Measurements from ENCODE around the gene IL1RAPL2.

IL1RAPL2 gene

GRCh38 chrX:105219454-105220401 is 653.7 kb downstream of the IL1RAPL2 start:
- peaks cover 31% of the 10 kb centered on the region for H3K9me3 Mint-ChIP-seq
- no peaks in the 10 kb centered on the region for H3K27me3 Mint-ChIP-seq (ENCODE audit: low read depth)
- no peak overlapping the region for H3K4me3 Mint-ChIP-seq
- H3K36me3 Mint-ChIP-seq (ENCODE audit: low read depth) = no peaks in the 10 kb centered on the region
- no peak overlapping the region for H3K27ac Mint-ChIP-seq
- no peak for TF ChIP-seq CTCF (IDR thresholded peaks at IDR 0.05; ENCODE audit: unreplicated experiment in 3 of 3)
- no peaks in the 10 kb centered on the region for H3K4me1 Mint-ChIP-seq

GRCh38 chrX:105220636-105221035 is 654.6 kb downstream of the IL1RAPL2 start, which contains the start of gene TEX13A:
TSS of gene TEX13A (minus strand) at chrX:105220694. CDS start at chrX:105220397, 297 bp downstream.
- H3K27me3 Mint-ChIP-seq (ENCODE audit: low read depth) = no peaks in the 10 kb centered on the region
- H3K36me3 Mint-ChIP-seq (ENCODE audit: low read depth) = no peaks in the 10 kb centered on the region
- H3K9me3 Mint-ChIP-seq = peaks cover 27% of the 10 kb centered on the region
- TF ChIP-seq CTCF (IDR thresholded peaks at IDR 0.05; ENCODE audit: unreplicated experiment in 3 of 3) = no peak
- no peak within 1 kb of the TSS for H3K27ac Mint-ChIP-seq
- H3K4me3 Mint-ChIP-seq = no peak within 1 kb of the TSS
- no peaks in the 10 kb centered on the region for H3K4me1 Mint-ChIP-seq

DNA sequence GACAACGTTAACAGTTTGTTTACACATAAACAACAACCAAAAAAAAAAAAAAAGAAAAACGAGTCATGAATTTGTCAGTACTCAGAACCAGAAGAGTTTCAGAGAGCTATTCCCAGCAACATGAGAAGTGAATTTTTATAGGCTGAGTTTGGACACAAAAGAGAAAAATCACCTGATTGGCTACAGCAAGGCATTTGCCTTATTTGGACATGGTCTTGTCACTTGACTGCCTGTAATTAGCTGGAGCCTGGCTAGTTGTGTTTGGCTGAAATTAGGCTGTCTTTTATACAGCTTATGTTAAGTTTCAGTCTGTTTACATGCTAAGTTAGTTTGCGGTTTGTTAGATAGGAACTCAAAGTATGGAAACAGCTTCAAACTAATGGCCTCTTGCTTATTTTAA is 655.4 kb downstream of the IL1RAPL2 start:
- Mint-ChIP-seq H3K27me3 (ENCODE audit: low read depth) (no peaks in the 10 kb centered on the region), H3K4me1 (no peaks in the 10 kb centered on the region), H3K4me3 (no peak overlapping the region), H3K27ac (no peak overlapping the region), H3K36me3 (ENCODE audit: low read depth) (no peaks in the 10 kb centered on the region), H3K9me3 (peaks cover 21% of the 10 kb centered on the region)
- TF ChIP-seq CTCF (IDR thresholded peaks at IDR 0.05; ENCODE audit: unreplicated experiment in 3 of 3) = no peak

GRCh38 chrX:105226499-105226898 is 660.5 kb downstream of the IL1RAPL2 start:
- Mint-ChIP-seq H3K4me1 (no peaks in the 10 kb centered on the region), H3K4me3 (no peak overlapping the region), H3K27me3 (ENCODE audit: low read depth) (no peaks in the 10 kb centered on the region), H3K27ac (no peak overlapping the region), H3K36me3 (ENCODE audit: low read depth) (no peaks in the 10 kb centered on the region), H3K9me3 (peaks cover 8% of the 10 kb centered on the region)
- TF ChIP-seq CTCF (IDR thresholded peaks at IDR 0.05; ENCODE audit: unreplicated experiment in 3 of 3) = no peak

DNA sequence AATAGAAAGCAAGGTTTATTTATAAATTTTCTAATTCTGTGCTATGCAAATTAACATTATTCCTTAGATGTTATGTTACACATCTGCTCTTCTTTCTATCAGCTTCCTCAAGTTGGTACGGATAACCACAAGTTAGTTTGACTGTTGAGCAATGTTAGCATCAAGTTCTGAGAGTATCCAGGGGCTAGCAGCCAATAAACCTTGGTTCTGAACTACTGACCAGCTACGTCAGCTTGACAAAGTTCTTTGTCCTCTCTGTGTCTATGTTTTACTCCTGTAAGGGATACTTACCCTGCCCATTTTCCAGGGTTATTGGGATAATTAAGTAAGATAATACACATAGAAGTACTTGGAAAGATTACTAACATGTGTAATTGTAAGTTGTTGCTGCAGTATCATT is 662.6 kb downstream of the IL1RAPL2 start:
- H3K27me3 Mint-ChIP-seq (ENCODE audit: low read depth) = no peaks in the 10 kb centered on the region
- no peak overlapping the region for H3K4me3 Mint-ChIP-seq
- H3K4me1 Mint-ChIP-seq = no peaks in the 10 kb centered on the region

More for the DNA sequence above, 662.6 kb downstream of the IL1RAPL2 start:
- H3K27ac Mint-ChIP-seq = no peak overlapping the region
- no peaks in the 10 kb centered on the region for H3K9me3 Mint-ChIP-seq
- no peak for TF ChIP-seq CTCF (IDR thresholded peaks at IDR 0.05; ENCODE audit: unreplicated experiment in 3 of 3)
- H3K36me3 Mint-ChIP-seq (ENCODE audit: low read depth) = no peaks in the 10 kb centered on the region

All from nephron (organoid).